Sigmoid colon (tissue), 7 donors: ENCODE measurements around the gene LIMS1. TPM values are rescaled to one million over a fixed set of nuclear protein-coding genes. Genes with fewer than 3 reads are reported as not detected.

ENCODE experiments used
- DNase-seq: peaks from one replicate; pipeline ENCODE4 v3.0.0-alpha.2; 2019
- H3K27ac ChIP-seq, 4 donors: fragments of 200-600 bp; sonication (generic); one replicate each; pipeline ENCODE4 v1.5.1; 2016 to 2019; ENCODE audit warnings: mild to moderate bottlenecking in 1 of 4
- H3K27me3 ChIP-seq, 3 donors: fragments of 200-600 bp; sonication (generic); one replicate each; pipeline ENCODE4 v1.5.1; 2019; ENCODE audit warnings: mild to moderate bottlenecking in 1 of 3
- H3K36me3 ChIP-seq, 4 donors: fragments of 200-600 bp; sonication (generic); one replicate each; pipeline ENCODE4 v1.5.1; 2016 to 2019
- H3K4me1 ChIP-seq, 4 donors: fragments of 200-600 bp; sonication (generic); one replicate each; pipeline ENCODE4 v1.5.1; 2017 to 2019
- H3K4me3 ChIP-seq, 4 donors: fragments of 200-600 bp; sonication (generic); one replicate each; pipeline ENCODE4 v1.5.1; 2017 to 2019; ENCODE audit warnings: mild to moderate bottlenecking in 2 of 4, moderate library complexity in 1 of 4
- H3K9me3 ChIP-seq, 4 donors: fragments of 200-600 bp in 3 of 4; sonication (generic) in 3 of 4; one replicate each; pipeline versions ENCODE4 v1.5.1 to v1.6.1; 2013 to 2019
- EP300 ChIP-seq, 4 donors: sonication (generic); formaldehyde crosslinking; IDR thresholded peaks; one replicate each; pipeline ENCODE4 v1.6.1; 2017; ENCODE audit warnings: antibody characterized with exemption in 4 of 4
- POLR2A ChIP-seq, 2 donors: fragments of 450-650 bp; IDR thresholded peaks; one replicate each; pipeline ENCODE4 v1.6.1; 2016; ENCODE audit warnings: antibody characterized with exemption in 2 of 2, mild to moderate bottlenecking in 2 of 2, moderate library complexity in 2 of 2
- POLR2AphosphoS5 ChIP-seq, 4 donors: sonication (generic); formaldehyde crosslinking; IDR thresholded peaks; one replicate each; pipeline ENCODE4 v1.6.1; 2017; ENCODE audit warnings: antibody characterized with exemption in 4 of 4
- WGBS, 2 donors: extraction: QIAGEN DNeasy Blood & Tissue Kit; methylation state at CpG; one replicate each; pipeline ENCODE4 v1.1.7; 2013; 5-methylcytosine and 5-hydroxymethylcytosine counted together
- intact Hi-C: fragments of 100-400 bp; cut with DNase I; formaldehyde crosslinking; loops from one replicate; pipeline ENCODE4 v1.15.1; 2023
- polyA plus RNA-seq, 3 donors: library from polyadenylated mRNA; stranded (reverse); fragments of 200-250 nt; gene quantifications; one replicate each; pipeline ENCODE4 v1.2.3, GENCODE V29; 2013
- total RNA-seq, 4 donors: library from RNA; depleted of rRNA; stranded (reverse); fragments of >200 nt; gene quantifications; one replicate each; pipeline ENCODE4 v1.1.0, GENCODE V29; 2016
- TF ChIP-seq, protein P1 (sequence below), 4 experiments: fragments of 450-650 bp in 3 of 4; fragments of 200-600 bp in 1 of 4; IDR thresholded peaks; one replicate each; pipeline ENCODE4 v1.5.1; 2016 to 2019; ENCODE audit warnings: antibody characterized with exemption in 4 of 4, mild to moderate bottlenecking in 3 of 4, moderate library complexity in 2 of 4
- donor health status: healthy with polysubstance abuse.
- donor health status: Bipolar disorder and iron deficiency.
- donor health status: healthy.

Gene LIMS1
- total and polyA plus RNA-seq, 7 donors, result 16.2 to 185 (median 65.3) TPM

GRCh38 chr2:108574332-108574731, 40.1 kb downstream of the LIMS1 start:
- Histone ChIP-seq H3K4me1 (peaks cover 0 to 85% (median 74%) of the 10 kb centered on the region in 4 donors), H3K27me3 (no peaks in the 10 kb centered on the region), H3K4me3 (no peak overlapping the region), H3K27ac (no peak overlapping the region), H3K9me3 (no peaks in the 10 kb centered on the region), H3K36me3 (no peaks in the 10 kb centered on the region)
- intact Hi-C loops, result no loop called here
- no peak for DNase-seq
- TF ChIP-seq POLR2AphosphoS5 (IDR thresholded peaks at IDR 0.05) (no peak), EP300 (IDR thresholded peaks at IDR 0.05) (no peak), POLR2A (IDR thresholded peaks at IDR 0.05) (no peak)
- TF ChIP-seq, protein P1, sequence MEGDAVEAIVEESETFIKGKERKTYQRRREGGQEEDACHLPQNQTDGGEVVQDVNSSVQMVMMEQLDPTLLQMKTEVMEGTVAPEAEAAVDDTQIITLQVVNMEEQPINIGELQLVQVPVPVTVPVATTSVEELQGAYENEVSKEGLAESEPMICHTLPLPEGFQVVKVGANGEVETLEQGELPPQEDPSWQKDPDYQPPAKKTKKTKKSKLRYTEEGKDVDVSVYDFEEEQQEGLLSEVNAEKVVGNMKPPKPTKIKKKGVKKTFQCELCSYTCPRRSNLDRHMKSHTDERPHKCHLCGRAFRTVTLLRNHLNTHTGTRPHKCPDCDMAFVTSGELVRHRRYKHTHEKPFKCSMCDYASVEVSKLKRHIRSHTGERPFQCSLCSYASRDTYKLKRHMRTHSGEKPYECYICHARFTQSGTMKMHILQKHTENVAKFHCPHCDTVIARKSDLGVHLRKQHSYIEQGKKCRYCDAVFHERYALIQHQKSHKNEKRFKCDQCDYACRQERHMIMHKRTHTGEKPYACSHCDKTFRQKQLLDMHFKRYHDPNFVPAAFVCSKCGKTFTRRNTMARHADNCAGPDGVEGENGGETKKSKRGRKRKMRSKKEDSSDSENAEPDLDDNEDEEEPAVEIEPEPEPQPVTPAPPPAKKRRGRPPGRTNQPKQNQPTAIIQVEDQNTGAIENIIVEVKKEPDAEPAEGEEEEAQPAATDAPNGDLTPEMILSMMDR (IDR thresholded peaks at IDR 0.05), result no peak
- WGBS, 2 donors, result 81 to 82% methylated on average over 2 of the region's 2 CpGs

DNA sequence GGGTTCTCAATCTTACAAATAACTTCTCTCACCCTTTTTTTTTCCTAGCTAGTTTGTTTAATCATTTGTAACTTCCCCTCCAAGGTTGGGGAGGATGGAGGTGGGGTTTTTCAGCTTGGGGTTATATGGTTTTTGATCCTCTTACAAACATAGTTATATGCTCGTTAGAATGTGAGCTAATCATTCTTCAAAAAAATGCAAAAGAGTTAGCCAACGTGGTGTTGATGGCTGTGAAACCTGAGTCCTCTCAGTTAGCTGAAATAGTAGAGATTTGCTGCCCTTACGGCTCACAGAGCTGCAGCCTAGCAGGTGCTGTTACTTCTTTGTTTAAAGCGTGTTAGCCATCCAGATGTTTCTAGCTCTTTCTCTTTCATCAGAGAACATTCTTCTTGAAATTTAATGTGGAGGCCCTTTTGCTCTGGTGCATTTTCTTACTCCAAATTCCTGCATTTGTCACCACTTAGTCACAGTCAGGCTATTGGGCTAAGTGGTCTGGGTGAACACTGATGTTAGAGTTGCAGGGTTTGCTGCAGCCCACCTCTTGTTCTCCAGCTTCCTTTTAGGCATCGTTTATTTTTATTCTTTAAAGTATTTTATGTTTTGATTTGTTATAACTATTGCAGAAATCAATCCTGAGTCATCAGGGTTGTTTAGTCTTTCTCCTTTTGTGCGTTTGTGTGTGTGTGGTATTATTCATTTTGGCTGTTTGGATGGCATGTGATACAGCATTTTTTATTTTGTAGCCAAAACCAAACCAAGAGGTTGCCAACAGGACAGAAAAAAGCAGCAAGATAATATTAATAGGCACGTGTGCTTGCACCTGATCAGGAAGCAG, 41.1 kb downstream of the LIMS1 start:
- Histone ChIP-seq H3K4me1 (peaks cover 0 to 88% (median 80%) of the 10 kb centered on the region in 4 donors), H3K36me3 (no peaks in the 10 kb centered on the region), H3K27me3 (no peaks in the 10 kb centered on the region), H3K4me3 (no peak overlapping the region), H3K9me3 (no peaks in the 10 kb centered on the region), H3K27ac (peak overlapping the region in 3 of 4 donors; percentile 24 to 62 (median 40))
- intact Hi-C loops, result no loop called here
- 57 to 61% methylated on average over 7 of the region's 7 CpGs for WGBS, 2 donors
- DNase-seq, result no peak
- no peak for TF ChIP-seq EP300 (IDR thresholded peaks at IDR 0.05)
- no peak for TF ChIP-seq POLR2A (IDR thresholded peaks at IDR 0.05)
- TF ChIP-seq POLR2AphosphoS5 (IDR thresholded peaks at IDR 0.05), result no peak
- TF ChIP-seq, protein P1 (IDR thresholded peaks at IDR 0.05), result no peak

DNA sequence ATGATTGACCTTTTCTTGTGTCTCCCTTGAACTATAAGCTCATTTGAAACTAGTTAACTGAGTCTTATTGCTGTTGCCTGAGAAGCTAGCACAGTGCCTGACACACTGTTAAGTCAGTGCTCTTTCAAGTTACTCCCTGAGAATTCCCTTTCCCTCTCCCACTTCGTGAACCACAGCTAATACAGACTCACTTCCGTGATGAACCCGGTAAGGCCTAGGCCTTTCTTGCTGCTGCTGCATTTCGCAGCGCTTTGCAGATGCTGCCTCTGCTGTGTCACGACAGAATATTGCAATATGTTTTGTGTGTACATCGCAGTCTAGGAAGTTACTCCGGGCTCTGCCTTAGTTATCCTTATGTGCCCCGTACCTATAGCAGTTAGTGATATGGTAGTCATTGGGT, 42.8 kb downstream of the LIMS1 start:
- H3K27ac ChIP-seq, result peak overlapping the region in 1 of 4 donors; percentile 15
- 93 to 95% methylated on average over 9 of the region's 9 CpGs for WGBS, 2 donors
- peaks cover 0 to 85% (median 74%) of the 10 kb centered on the region in 4 donors for H3K4me1 ChIP-seq

DNA sequence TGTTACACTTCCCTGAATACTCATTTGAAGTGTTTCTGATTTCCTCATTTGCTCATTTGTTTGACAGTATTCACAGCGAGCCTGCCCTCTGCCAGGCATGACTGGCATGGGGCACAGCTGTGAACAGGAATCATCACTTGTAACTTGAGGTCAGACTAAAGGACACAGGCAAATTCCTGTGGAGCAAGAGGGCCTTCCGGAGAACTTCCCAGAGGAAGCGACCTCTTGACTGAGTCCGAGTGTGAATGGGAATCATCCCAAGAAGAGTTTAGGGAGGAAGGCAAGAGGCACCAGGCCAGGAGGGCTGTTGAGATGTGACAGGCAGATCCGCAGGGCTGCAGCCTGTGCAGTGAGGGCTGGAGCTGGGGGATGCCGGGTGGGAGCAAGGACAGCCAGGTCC, 45.4 kb downstream of the LIMS1 start:
- no peaks in the 10 kb centered on the region for H3K27me3 ChIP-seq
- WGBS, 2 donors, result 68 to 82% methylated on average over 6 of the region's 6 CpGs

More for the DNA sequence above, 42.8 kb downstream of the LIMS1 start:
- DNase-seq, result no peak
- TF ChIP-seq POLR2A (IDR thresholded peaks at IDR 0.05) (no peak), POLR2AphosphoS5 (IDR thresholded peaks at IDR 0.05) (no peak)
- Histone ChIP-seq H3K4me3 (no peak overlapping the region), H3K9me3 (no peaks in the 10 kb centered on the region), H3K36me3 (no peaks in the 10 kb centered on the region), H3K27me3 (no peaks in the 10 kb centered on the region)
- intact Hi-C loops, result no loop called here

GRCh38 chr2:108580050-108580449, 45.8 kb downstream of the LIMS1 start:
- 74 to 81% methylated on average over 1 of the region's 1 CpG for WGBS, 2 donors
- Histone ChIP-seq H3K9me3 (no peaks in the 10 kb centered on the region), H3K36me3 (no peaks in the 10 kb centered on the region), H3K27ac (peak overlapping the region; percentile 3 to 69 (median 18)), H3K4me3 (no peak overlapping the region), H3K27me3 (no peaks in the 10 kb centered on the region), H3K4me1 (peaks cover 0 to 69% (median 56%) of the 10 kb centered on the region in 4 donors)
- TF ChIP-seq POLR2AphosphoS5 (IDR thresholded peaks at IDR 0.05) (no peak), EP300 (IDR thresholded peaks at IDR 0.05) (no peak), POLR2A (IDR thresholded peaks at IDR 0.05) (no peak)
- TF ChIP-seq, protein P1 (IDR thresholded peaks at IDR 0.05), result no peak
- no peak for DNase-seq
- intact Hi-C loops, result loop anchor here (5.0 kb wide), 1 partner anchor 43 kb away; no protein-coding TSS in a partner anchor

More for the DNA sequence above, 45.4 kb downstream of the LIMS1 start:
- Histone ChIP-seq H3K36me3 (no peaks in the 10 kb centered on the region), H3K4me3 (no peak overlapping the region), H3K4me1 (peaks cover 0 to 73% (median 57%) of the 10 kb centered on the region in 4 donors), H3K9me3 (no peaks in the 10 kb centered on the region), H3K27ac (peak overlapping the region; percentile 3 to 69 (median 18))
- TF ChIP-seq, protein P1 (IDR thresholded peaks at IDR 0.05), result no peak
- TF ChIP-seq POLR2AphosphoS5 (IDR thresholded peaks at IDR 0.05) (no peak), EP300 (IDR thresholded peaks at IDR 0.05) (no peak), POLR2A (IDR thresholded peaks at IDR 0.05) (no peak)
- intact Hi-C loops, result loop anchor here (5.0 kb wide), 1 partner anchor 42 kb away; no protein-coding TSS in a partner anchor
- no peak for DNase-seq
